HL-60/S4 treated with retinoic acid at 250 ng/mL for 4 days and 3 days (cell line): ENCODE measurements around the gene GCKR.
"Not testable (repeated sequence)": the region's sequence is repeated elsewhere in the genome, so short reads cannot be mapped to it uniquely, and the experiment has no call there.

Source experiments
- in situ Hi-C: fragments of 300-500 bp; cut with MboI; formaldehyde crosslinking; loops from 2 replicates; pipeline ENCODE4 v1.7.0; 2022; ENCODE audit warnings: low sequenced_read_pairs

Gene GCKR

GRCh38 chr2:27506587-27506986, 9.9 kb downstream of the GCKR start:
- in situ Hi-C loops = no loop called here

- in situ Hi-C loops = no loop called here
These were observed 10.7 kb downstream of the GCKR start for GRCh38 chr2:27507293-27507692.

GRCh38 chr2:27509326-27509725, 12.7 kb downstream of the GCKR start:
- in situ Hi-C loops = no loop called here

- in situ Hi-C loops = no loop called here
These were observed 21.6 kb downstream of the GCKR start for GRCh38 chr2:27518113-27518781.

GRCh38 chr2:27518782-27519113, 22.1 kb downstream of the GCKR start:
- in situ Hi-C loops = no loop called here

GRCh38 chr2:27520316-27520715, 23.7 kb downstream of the GCKR start:
- in situ Hi-C loops = no loop called here

GRCh38 chr2:27522400-27522945, 25.8 kb downstream of the GCKR start:
- in situ Hi-C loops = no loop called here

- in situ Hi-C loops = no loop called here
These were observed 30.5 kb downstream of the GCKR start for GRCh38 chr2:27527182-27527581.

GRCh38 chr2:27531983-27532382, 35.3 kb downstream of the GCKR start:
- in situ Hi-C loops = no loop called here

- in situ Hi-C loops = no loop called here
These were observed 40.6 kb downstream of the GCKR start for GRCh38 chr2:27537287-27537686.

GRCh38 chr2:27538839-27539450, 42.3 kb downstream of the GCKR start:
- in situ Hi-C loops = not testable (repeated sequence)

- in situ Hi-C loops = not testable (repeated sequence)
These were observed 43.0 kb downstream of the GCKR start for GRCh38 chr2:27539649-27540048.

- in situ Hi-C loops = no loop called here
These were observed 47.6 kb downstream of the GCKR start for GRCh38 chr2:27544143-27544821.

GRCh38 chr2:27545348-27546141, 48.9 kb downstream of the GCKR start:
- in situ Hi-C loops = no loop called here

- in situ Hi-C loops = no loop called here
These were observed 52.7 kb downstream of the GCKR start for GRCh38 chr2:27549303-27549702.

- in situ Hi-C loops = no loop called here
These were observed 54.9 kb downstream of the GCKR start for GRCh38 chr2:27551514-27551913.

- in situ Hi-C loops = no loop called here
These were observed 56.3 kb downstream of the GCKR start for GRCh38 chr2:27552941-27553340.

- in situ Hi-C loops = not testable (repeated sequence)
These were observed 57.8 kb downstream of the GCKR start for GRCh38 chr2:27554451-27554850.

- in situ Hi-C loops = no loop called here
These were observed 62.6 kb downstream of the GCKR start for GRCh38 chr2:27559228-27559627.

- in situ Hi-C loops = no loop called here
These were observed 64.4 kb downstream of the GCKR start for GRCh38 chr2:27561060-27561459.

- in situ Hi-C loops = no loop called here
These were observed 70.0 kb downstream of the GCKR start for GRCh38 chr2:27566628-27567027.
